K562 (cell line): ENCODE data around the gene RHOA. TPM values are rescaled to one million over a fixed set of nuclear protein-coding genes. Genes with fewer than 3 reads are reported as not detected.

Experiments
- ATAC-seq: fragments of 200-7000 bp; cut with Tn5 transposase; 3 replicates; pipeline ENCODE4 v1.9.1; 2020; ENCODE audit warnings: moderate library complexity
- BruUV-seq: library from RNA; stranded (reverse); fragments of 400-500 nt; replicated peaks from 2 replicates; lab custom pipeline; 2021; lab: Mats Ljungman, UMichigan
- CTCF ChIA-PET: fragments of 300-600 bp; formaldehyde crosslinking; extraction: SDS; loops from one replicate; lab custom pipeline; 2021; ENCODE audit warnings: low intra/inter-chr PET ratio; lab: Yijun Ruan, JAX
- POLR2A ChIA-PET: fragments of 300-600, 350-650 bp; sonication (Branson Sonifier 250); formaldehyde crosslinking; extraction: SDS; loops from one replicate; lab custom pipeline; 2021; ENCODE audit warnings: antibody characterized with exemption, inconsistent platforms; lab: Yijun Ruan, JAX
- DNase-seq, 4 experiments: peaks; one replicate each; pipeline versions ENCODE4 v3.0.0 to v3.0.0-alpha.2; 2011 to 2018; ENCODE audit warnings: low spot score in 3 of 4, mixed read lengths in 3 of 4; ENCODE audit errors: extremely low read depth in 1 of 4
- FAIRE-seq: peaks from 2 replicates; lab custom pipeline; 2011; peaks lifted over from hg19 to GRCh38; lab: Jason Lieb, UNC
- H2AFZ ChIP-seq: 2 replicates; pipeline ENCODE4 v1.6.0; 2011; ENCODE audit warnings: low read depth, low read length, control low read depth, inconsistent platforms
- H3K27ac ChIP-seq: fragments of 200-600 bp; 3 replicates; pipeline ENCODE4 v1.8.0; 2011; ENCODE audit warnings: low read depth, mild to moderate bottlenecking, control low read depth, inconsistent platforms, low read length, moderate library complexity, mixed read lengths; ENCODE audit errors: extremely low read depth
- H3K27me3 ChIP-seq, 2 experiments: fragments of 300-600 bp in 1 of 2; 2 replicates in 1 of 2; 3 replicates in 1 of 2; pipeline versions ENCODE4 v1.6.0 to v1.8.0; 2011; ENCODE audit warnings: inconsistent platforms in 2 of 2, low read length in 2 of 2, mild to moderate bottlenecking in 1 of 2, mixed read lengths in 1 of 2, moderate library complexity in 1 of 2; ENCODE audit not compliant: control insufficient read depth in 2 of 2, insufficient read depth in 2 of 2
- H3K36me3 ChIP-seq: fragments of 300-600 bp; 3 replicates; pipeline ENCODE4 v1.8.0; 2011; ENCODE audit warnings: mild to moderate bottlenecking, low read length, inconsistent platforms; ENCODE audit not compliant: control insufficient read depth, insufficient read depth
- H3K4me1 ChIP-seq, 2 experiments: fragments of 200-600 bp in 1 of 2; replicated peaks in 1 of 2; 2 replicates in 1 of 2; 3 replicates in 1 of 2; pipeline versions ENCODE4 v1.5.1 to v1.8.0; 2011; ENCODE audit warnings: inconsistent platforms in 2 of 2, low read length in 2 of 2, mild to moderate bottlenecking in 1 of 2, mixed read lengths in 1 of 2, moderate library complexity in 1 of 2; ENCODE audit not compliant: control insufficient read depth in 2 of 2, insufficient read depth in 2 of 2
- H3K4me2 ChIP-seq: 2 replicates; pipeline ENCODE4 v1.6.1; 2011; ENCODE audit warnings: low read length, control low read depth, inconsistent platforms, mixed read lengths; ENCODE audit not compliant: insufficient read depth
- H3K4me3 ChIP-seq: fragments of 200-600 bp; sonication (generic), shearing (Covaris generic); 2 replicates; pipeline ENCODE4 v1.5.1; 2016; ENCODE audit warnings: control low read depth, inconsistent platforms
- H3K79me2 ChIP-seq: fragments of 200-600 bp; 3 replicates; pipeline ENCODE4 v1.8.0; 2011; ENCODE audit warnings: low read length, inconsistent platforms; ENCODE audit not compliant: control insufficient read depth, insufficient read depth
- H3K9ac ChIP-seq, 2 experiments: 2 replicates each; pipeline versions ENCODE4 v1.6.0 to v1.6.1; 2011; ENCODE audit warnings: low read depth in 2 of 2, low read length in 2 of 2, control low read depth in 1 of 2, inconsistent platforms in 1 of 2, mild to moderate bottlenecking in 1 of 2, mixed read lengths in 1 of 2; ENCODE audit not compliant: insufficient read depth in 1 of 2
- H3K9me1 ChIP-seq: one replicate; pipeline ENCODE4 v1.6.0; 2011; ENCODE audit warnings: inconsistent platforms, mild to moderate bottlenecking, low read length, moderate library complexity; ENCODE audit not compliant: control insufficient read depth, insufficient read depth
- H3K9me3 ChIP-seq: replicated peaks from 2 replicates; pipeline ENCODE4 v1.5.1; 2011; ENCODE audit warnings: low read depth, low read length, inconsistent platforms; ENCODE audit not compliant: control insufficient read depth, insufficient read depth
- H4K20me1 ChIP-seq: replicated peaks from 2 replicates; pipeline ENCODE4 v1.6.1; 2011; ENCODE audit warnings: low read length, inconsistent platforms, mixed read lengths; ENCODE audit not compliant: control insufficient read depth, insufficient read depth
- ARID4B ChIP-seq: sonication (generic); formaldehyde crosslinking; IDR thresholded peaks from 2 replicates; pipeline ENCODE4 v1.8.0; 2022; ENCODE audit warnings: mild to moderate bottlenecking, missing genetic modification reagents
- CEBPB ChIP-seq: fragments of 450-650 bp; IDR thresholded peaks from 2 replicates; pipeline ENCODE4 v1.6.1; 2016; ENCODE audit warnings: missing genetic modification characterization, missing compliant biosample characterization
- CHD4 ChIP-seq: fragments of 200-600 bp; sonication (generic); IDR thresholded peaks from 3 replicates; pipeline ENCODE4 v1.6.1; 2012; ENCODE audit warnings: low read depth, mild to moderate bottlenecking, mixed read lengths, low read length, inconsistent platforms; ENCODE audit not compliant: insufficient read depth, insufficient replicate concordance, poor library complexity, severe bottlenecking
- NFATC3 ChIP-seq: fragments of 450-650 bp; IDR thresholded peaks from 2 replicates; pipeline ENCODE4 v1.6.1; 2017; ENCODE audit warnings: mild to moderate bottlenecking
- NONO ChIP-seq, 2 experiments: fragments of 200-400 bp in 1 of 2; fragments of 450-650 bp in 1 of 2; formaldehyde crosslinking in 1 of 2; IDR thresholded peaks; 2 replicates each; pipeline ENCODE4 v1.6.1; 2017; ENCODE audit warnings: low read depth in 2 of 2, mild to moderate bottlenecking in 2 of 2, moderate library complexity in 2 of 2, low read length in 1 of 2
- PKNOX1 ChIP-seq: fragments of 450-650 bp; IDR thresholded peaks from 2 replicates; pipeline ENCODE4 v1.6.1; 2016
- RB1 ChIP-seq: fragments of 450-650 bp; IDR thresholded peaks from 2 replicates; pipeline ENCODE4 v1.6.1; 2017; ENCODE audit warnings: low read depth, mild to moderate bottlenecking
- WGBS: fragments of 100-300 bp; shearing (Covaris generic); methylation state at CpG from one replicate; pipeline ENCODE4 v1.1.6; 2016; ENCODE audit warnings: low coverage, mixed read lengths; ENCODE audit not compliant: insufficient coverage; ENCODE audit errors: missing lambda C conversion rate; 5-methylcytosine and 5-hydroxymethylcytosine counted together
- in situ Hi-C: fragments of 300-500 bp; cut with MboI; formaldehyde crosslinking; loops from 4 replicates; pipeline ENCODE4 v1.15.0; 2018; ENCODE audit warnings: inconsistent platforms, mixed read lengths
- intact Hi-C: fragments of 100-400 bp; cut with micrococcal nuclease; formaldehyde crosslinking; loops from 2 replicates; pipeline ENCODE4 v1.14.2; 2022
- polyA plus RNA-seq, 8 experiments: library from polyadenylated mRNA; depleted of rRNA in 4 of 8; stranded (reverse) in 5 of 8; unstranded in 3 of 8; fragments of >200 nt; fragmentation: Nextera tagmentation in 2 of 8; fragmentation: Illumina TruSeq in 1 of 8; extraction: Ambion mirVana in 2 of 8; extraction: Trizol in 1 of 8; gene quantifications; 2 replicates each; pipeline versions ENCODE4 v1.2.1 to v1.2.3, GENCODE V29; 2011 to 2014; ENCODE audit warnings: inconsistent platforms in 1 of 8, missing spikeins in 1 of 8
- total RNA-seq, 7 experiments: library from RNA; depleted of rRNA in 6 of 7; stranded (reverse); fragments of >200 nt in 6 of 7; fragmentation: Illumina TruSeq in 2 of 7; extraction: Trizol in 2 of 7; gene quantifications; 2 replicates each; pipeline versions ENCODE4 v1.2.1 to v1.2.3, GENCODE V29; 2011 to 2021; ENCODE audit warnings: low replicate concordance in 1 of 7

The RHOA gene
- total and polyA plus RNA-seq, 9 of the 15 experiments (the other 6 are each of a cell fraction or from before 2014, with no cell fraction given): 136 to 540 (median 236) TPM

GRCh38 chr3:49388289-49388820, 23.4 kb downstream of the RHOA start:
- Histone ChIP-seq H3K27me3 (no peaks in the 10 kb centered on the region), H3K9me1 (no peaks in the 10 kb centered on the region), H3K9me3 (no peaks in the 10 kb centered on the region), H3K36me3 (peaks cover 12% of the 10 kb centered on the region; the same call in 2 of the 3 replicates), H4K20me1 (peaks cover 22% of the 10 kb centered on the region), H3K79me2 (peaks cover 96% of the 10 kb centered on the region), H3K9ac (no peak overlapping the region), H3K4me2 (no peak overlapping the region), H3K4me3 (no peak overlapping the region), H3K4me1 (peaks cover 6 to 15% of the 10 kb centered on the region in 2 experiments; a peak in 4 of 5 replicates), H2AFZ (no peak overlapping the region), H3K27ac (no peak overlapping the region)
- WGBS: 73% methylated on average over 1 of the region's 1 CpG
- ChIA-PET POLR2A (interaction anchor here (0.7 to 2.0 kb wide), 3 partner anchors 9 to 23 kb away, joined by 3 to 6 read pairs (median 4); partner anchors contain the start of gene RHOA), CTCF (no interaction called here)
- intact Hi-C loops: no loop called here
- in situ Hi-C loops: no loop called here
- TF ChIP-seq PKNOX1 (peak; percentile 42), NFATC3 (no peak), CHD4 (no peak)
- BruUV-seq: no TSS peak
- peak; percentile 25; the same call in 1 of the 3 replicates for ATAC-seq
- no peak for FAIRE-seq
- DNase-seq: no peak

- no peak for FAIRE-seq
- POLR2A ChIA-PET: interaction anchor here (0.7 to 1.0 kb wide), 2 partner anchors 10 to 24 kb away, joined by 3 read pairs; no protein-coding TSS in a partner anchor
- TF ChIP-seq CEBPB (tag) (no peak), RB1 (no peak), NONO (IDR thresholded peaks at IDR 0.05; ENCODE audit: low read depth in 2 of 2, low read length in 1 of 2) (no peak), ARID4B (CRISPR knock-in tag) (no peak)
Observed at GRCh38 chr3:49387721-49388120, 24.1 kb downstream of the RHOA start.

More at GRCh38 chr3:49387721-49388120, 24.1 kb downstream of the RHOA start:
- Histone ChIP-seq H3K4me2 (no peak overlapping the region), H4K20me1 (peaks cover 21% of the 10 kb centered on the region), H3K9me1 (no peaks in the 10 kb centered on the region), H3K4me3 (no peak overlapping the region), H3K79me2 (peaks cover 94% of the 10 kb centered on the region), H3K27ac (no peak overlapping the region), H2AFZ (no peak overlapping the region), H3K27me3 (no peaks in the 10 kb centered on the region), H3K9ac (no peak overlapping the region), H3K9me3 (no peaks in the 10 kb centered on the region), H3K4me1 (peaks cover 6 to 15% of the 10 kb centered on the region in 2 experiments; a peak in 4 of 5 replicates), H3K36me3 (peaks cover 11% of the 10 kb centered on the region; the same call in 2 of the 3 replicates)
- no TSS peak for BruUV-seq
- in situ Hi-C loops (no loop called here), intact Hi-C loops (no loop called here)
- CTCF ChIA-PET: no interaction called here
- ATAC-seq (no peak), DNase-seq (no peak)
- 83% methylated on average over 1 of the region's 2 CpGs for WGBS
